22Rv1 (cell line): Measurements from ENCODE around the gene DACH1.

Experiments used
- H3K27ac ChIP-seq: fragments of 450-650 bp; 2 replicates; pipeline ENCODE4 v1.5.1; 2017
- CTCF ChIP-seq: fragments of 450-650 bp; IDR thresholded peaks from 2 replicates; pipeline ENCODE4 v1.5.1; 2017; ENCODE audit warnings: mild to moderate bottlenecking
- ZFX ChIP-seq: fragments of 450-650 bp; IDR thresholded peaks from 2 replicates; pipeline ENCODE4 v1.6.1; 2017; ENCODE audit warnings: antibody characterized with exemption, borderline replicate concordance

The DACH1 gene

DNA sequence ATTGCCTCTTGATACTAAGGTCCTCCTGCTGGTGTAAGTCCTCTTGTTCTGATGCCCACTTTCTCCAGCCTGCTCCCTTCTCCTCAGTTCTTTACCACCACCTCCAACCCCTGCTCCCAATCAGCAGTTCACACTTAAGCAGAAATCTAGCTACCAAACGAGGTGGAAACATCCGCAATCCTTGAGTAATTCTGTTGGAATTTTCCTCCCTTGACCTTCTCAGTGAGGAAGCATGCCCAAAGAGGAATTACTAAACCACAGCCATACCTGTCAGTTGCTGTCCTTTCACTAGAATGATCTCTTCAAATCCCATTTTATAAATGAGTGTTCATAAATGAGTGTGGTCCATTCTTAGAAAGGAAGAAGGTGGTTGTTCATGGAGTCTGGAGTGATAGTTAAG, 289.9 kb downstream of the DACH1 start:
- TF ChIP-seq ZFX (no peak), CTCF (no peak)
- H3K27ac ChIP-seq, result no peak overlapping the region

DNA sequence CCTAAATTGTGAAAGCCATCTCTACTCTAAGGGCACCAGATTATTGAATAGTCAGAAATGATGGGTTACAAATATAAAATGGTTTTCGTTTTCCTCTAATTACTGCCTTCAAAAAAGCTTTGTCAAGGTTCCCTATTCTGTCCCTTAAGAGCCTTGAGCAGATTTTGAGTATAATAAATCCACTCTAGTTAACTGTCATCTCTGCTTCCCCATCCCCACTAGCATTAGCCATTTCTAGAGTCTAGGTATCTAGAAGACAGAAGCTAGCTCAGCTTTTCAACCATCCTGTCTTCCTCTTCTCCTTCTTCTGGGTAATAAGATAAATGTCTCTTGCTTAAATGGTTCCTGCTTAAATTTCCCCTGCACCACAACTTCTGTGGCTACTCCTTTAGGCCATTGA, 290.4 kb downstream of the DACH1 start:
- TF ChIP-seq CTCF (no peak), ZFX (no peak)
- no peak overlapping the region for H3K27ac ChIP-seq

GRCh38 chr13:71546881-71547280, 320.1 kb downstream of the DACH1 start:
- TF ChIP-seq CTCF (no peak), ZFX (no peak)
- no peak overlapping the region for H3K27ac ChIP-seq

DNA sequence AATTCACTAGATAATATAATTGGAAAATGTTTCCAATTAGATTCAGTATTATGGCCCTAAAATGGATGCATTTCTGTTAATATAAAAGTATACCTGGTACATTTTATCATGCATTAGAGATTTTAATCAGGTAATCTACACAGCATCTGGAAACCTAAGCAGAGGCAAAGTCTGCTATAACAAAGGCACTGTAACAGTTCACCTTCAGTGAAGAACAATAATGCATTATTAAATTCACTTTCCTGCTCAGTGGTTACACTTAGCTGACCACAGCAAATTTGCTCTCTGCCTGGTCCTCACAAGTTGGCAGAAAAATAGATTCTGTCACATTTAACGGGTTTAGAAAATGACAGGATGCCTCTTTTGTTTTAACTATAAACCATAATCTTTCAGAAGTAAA, 326.9 kb downstream of the DACH1 start:
- no peak overlapping the region for H3K27ac ChIP-seq
- TF ChIP-seq CTCF (no peak), ZFX (no peak)

GRCh38 chr13:71536201-71536600, 330.8 kb downstream of the DACH1 start:
- TF ChIP-seq ZFX, result no peak
- no peak for TF ChIP-seq CTCF

DNA sequence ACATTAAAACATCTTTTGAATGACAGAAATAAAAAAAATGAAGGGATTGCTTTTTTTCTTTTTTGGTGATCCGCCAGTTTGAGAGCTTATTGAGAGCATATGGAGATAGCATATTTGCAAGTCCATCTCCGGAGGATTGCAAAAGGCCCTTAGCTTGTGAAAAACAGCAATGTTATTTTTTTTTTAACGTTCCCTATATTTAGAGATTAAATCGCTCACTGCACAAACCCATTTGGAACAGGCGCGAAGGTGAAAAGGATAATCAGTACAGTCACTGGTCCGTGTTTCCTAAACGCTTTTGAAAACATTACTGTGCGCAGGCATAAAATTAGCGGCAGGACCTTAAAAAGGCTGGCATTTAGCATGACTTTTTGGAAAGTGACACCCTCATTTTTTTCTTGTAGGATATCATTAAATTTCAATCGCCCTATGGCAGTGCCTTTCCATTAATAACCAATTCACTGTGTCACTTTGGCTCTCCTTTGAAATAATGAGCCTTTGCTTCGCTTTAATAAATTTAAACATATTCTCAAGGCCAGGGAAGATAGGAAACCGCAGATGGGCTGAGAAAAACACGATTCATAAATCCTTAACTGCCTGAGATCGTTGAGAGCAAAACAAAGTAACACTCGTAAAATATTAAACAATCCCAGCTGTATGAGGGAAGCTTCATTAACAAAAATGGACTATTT, 342.2 kb downstream of the DACH1 start:
- TF ChIP-seq CTCF (no peak), ZFX (no peak)
- no peak overlapping the region for H3K27ac ChIP-seq

More at GRCh38 chr13:71536201-71536600, 330.8 kb downstream of the DACH1 start:
- no peak overlapping the region for H3K27ac ChIP-seq

DNA sequence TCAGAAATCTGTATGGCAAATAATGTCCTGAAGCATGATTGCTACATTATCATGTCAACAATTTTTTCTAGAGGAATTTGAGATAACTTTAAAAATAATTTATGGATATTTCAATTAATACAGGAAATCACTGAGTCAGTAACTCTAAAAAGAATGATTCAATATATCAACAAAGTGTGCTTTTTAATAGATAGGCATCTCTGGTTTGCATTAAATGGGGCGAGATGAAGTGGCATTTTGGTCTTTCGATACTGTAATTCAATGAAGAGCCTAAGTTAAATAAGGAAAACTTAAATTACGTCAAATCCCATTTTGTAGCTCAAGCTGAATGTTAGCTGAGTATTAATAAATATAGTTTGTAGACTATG, 342.8 kb downstream of the DACH1 start:
- H3K27ac ChIP-seq, result no peak overlapping the region
- TF ChIP-seq ZFX (no peak), CTCF (no peak)
